ENCODE data around the gene ACTR1B.

DNA sequence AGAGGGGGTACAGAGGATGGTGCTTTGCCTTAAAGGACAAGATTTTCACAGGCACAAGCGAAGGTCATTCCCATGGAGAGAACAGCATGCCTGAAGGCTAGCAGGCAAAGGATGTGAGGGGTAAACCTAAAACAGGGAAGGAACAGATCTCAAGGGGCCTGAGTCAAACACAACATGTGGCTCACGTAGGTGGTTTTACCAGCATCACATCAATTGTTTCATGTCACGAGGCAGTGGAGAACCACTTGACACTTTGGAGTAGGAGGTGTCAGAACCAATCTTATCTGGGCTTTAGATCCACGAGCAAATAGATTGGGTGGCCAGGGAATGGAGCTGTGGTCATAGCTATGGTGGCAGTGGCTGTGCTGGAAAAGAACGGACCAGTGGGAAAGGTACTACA, 9.5 kb downstream of the ACTR1B start:
- TF ChIP-seq EZH2 (IDR thresholded peaks at IDR 0.05; ENCODE audit: insufficient read depth, low read length), result no peak
- TF ChIP-seq, protein P1, sequence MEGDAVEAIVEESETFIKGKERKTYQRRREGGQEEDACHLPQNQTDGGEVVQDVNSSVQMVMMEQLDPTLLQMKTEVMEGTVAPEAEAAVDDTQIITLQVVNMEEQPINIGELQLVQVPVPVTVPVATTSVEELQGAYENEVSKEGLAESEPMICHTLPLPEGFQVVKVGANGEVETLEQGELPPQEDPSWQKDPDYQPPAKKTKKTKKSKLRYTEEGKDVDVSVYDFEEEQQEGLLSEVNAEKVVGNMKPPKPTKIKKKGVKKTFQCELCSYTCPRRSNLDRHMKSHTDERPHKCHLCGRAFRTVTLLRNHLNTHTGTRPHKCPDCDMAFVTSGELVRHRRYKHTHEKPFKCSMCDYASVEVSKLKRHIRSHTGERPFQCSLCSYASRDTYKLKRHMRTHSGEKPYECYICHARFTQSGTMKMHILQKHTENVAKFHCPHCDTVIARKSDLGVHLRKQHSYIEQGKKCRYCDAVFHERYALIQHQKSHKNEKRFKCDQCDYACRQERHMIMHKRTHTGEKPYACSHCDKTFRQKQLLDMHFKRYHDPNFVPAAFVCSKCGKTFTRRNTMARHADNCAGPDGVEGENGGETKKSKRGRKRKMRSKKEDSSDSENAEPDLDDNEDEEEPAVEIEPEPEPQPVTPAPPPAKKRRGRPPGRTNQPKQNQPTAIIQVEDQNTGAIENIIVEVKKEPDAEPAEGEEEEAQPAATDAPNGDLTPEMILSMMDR (IDR thresholded peaks at IDR 0.05; ENCODE audit: insufficient read depth, low read depth, low read length), result no peak

Data from astrocyte (in vitro differentiated cells and primary cell).